Gastrocnemius medialis (tissue), 4 donors: Measurements from ENCODE around the gene DUSP12.

ENCODE experiments used
- POLR2A ChIP-seq, 2 donors: fragments of 450-650 bp; IDR thresholded peaks; one replicate each; pipeline ENCODE4 v1.6.1; 2017; ENCODE audit warnings: antibody characterized with exemption in 2 of 2, mild to moderate bottlenecking in 2 of 2, moderate library complexity in 2 of 2
- TF ChIP-seq, protein P1 (sequence below), 5 experiments: fragments of 450-650 bp in 3 of 5; fragments of 200-600 bp in 2 of 5; sonication (generic) in 2 of 5; IDR thresholded peaks in 4 of 5; conservative IDR thresholded peaks in 1 of 5; 1 replicate in 4 of 5; 2 replicates in 1 of 5; pipeline ENCODE4 v1.5.1; 2016 to 2019; ENCODE audit warnings: antibody characterized with exemption in 5 of 5, mild to moderate bottlenecking in 3 of 5, moderate library complexity in 3 of 5

DNA sequence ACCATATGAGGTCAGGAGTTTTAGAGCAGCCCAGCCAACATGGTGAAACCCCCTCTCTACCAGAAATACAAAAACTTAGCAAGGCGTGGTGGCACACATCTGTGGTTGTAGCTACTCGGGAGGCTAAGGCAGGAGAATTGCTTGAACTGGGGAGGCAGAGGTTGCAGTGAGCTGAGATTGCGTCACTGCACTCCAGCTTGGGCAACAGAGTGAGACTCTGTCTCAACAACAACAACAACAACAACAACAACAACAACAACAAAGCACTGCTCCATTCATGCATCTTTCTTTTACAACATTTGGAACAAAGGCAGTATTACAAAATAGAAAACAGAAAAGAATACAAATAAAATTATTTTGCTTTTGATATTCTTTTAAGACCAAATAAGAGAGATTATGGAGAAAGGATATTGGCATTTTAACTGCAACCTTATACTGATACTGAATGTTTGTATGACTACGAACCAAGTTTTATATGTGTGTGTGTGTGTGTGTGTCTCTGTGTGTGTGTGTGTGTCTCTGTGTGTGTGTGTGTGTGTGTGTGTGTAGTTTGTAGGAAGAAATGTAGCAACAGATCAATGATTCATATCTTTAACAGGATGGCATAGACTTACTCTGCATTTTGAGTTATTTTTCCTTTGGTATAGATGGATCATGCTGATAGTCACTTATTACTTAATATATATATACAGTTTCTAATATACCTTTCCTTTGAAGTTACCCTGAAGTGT lies 41.2 kb downstream of the DUSP12 start:
- no peak for TF ChIP-seq POLR2A (IDR thresholded peaks at IDR 0.05)
- TF ChIP-seq, protein P1, sequence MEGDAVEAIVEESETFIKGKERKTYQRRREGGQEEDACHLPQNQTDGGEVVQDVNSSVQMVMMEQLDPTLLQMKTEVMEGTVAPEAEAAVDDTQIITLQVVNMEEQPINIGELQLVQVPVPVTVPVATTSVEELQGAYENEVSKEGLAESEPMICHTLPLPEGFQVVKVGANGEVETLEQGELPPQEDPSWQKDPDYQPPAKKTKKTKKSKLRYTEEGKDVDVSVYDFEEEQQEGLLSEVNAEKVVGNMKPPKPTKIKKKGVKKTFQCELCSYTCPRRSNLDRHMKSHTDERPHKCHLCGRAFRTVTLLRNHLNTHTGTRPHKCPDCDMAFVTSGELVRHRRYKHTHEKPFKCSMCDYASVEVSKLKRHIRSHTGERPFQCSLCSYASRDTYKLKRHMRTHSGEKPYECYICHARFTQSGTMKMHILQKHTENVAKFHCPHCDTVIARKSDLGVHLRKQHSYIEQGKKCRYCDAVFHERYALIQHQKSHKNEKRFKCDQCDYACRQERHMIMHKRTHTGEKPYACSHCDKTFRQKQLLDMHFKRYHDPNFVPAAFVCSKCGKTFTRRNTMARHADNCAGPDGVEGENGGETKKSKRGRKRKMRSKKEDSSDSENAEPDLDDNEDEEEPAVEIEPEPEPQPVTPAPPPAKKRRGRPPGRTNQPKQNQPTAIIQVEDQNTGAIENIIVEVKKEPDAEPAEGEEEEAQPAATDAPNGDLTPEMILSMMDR (IDR thresholded peaks at IDR 0.05 in 4 of 5, conservative IDR thresholded peaks at IDR 0.05 in 1 of 5), result no peak
